Measurements from ENCODE around the gene CXCR6.

- TF ChIP-seq CTCF (IDR thresholded peaks at IDR 0.05 in 4 of 5, conservative IDR thresholded peaks at IDR 0.05 in 1 of 5) (no peak), POLR2A (IDR thresholded peaks at IDR 0.05) (no peak)
Observed at GRCh38 chr3:45980229-45980813, 37.1 kb downstream of the CXCR6 start.

All from gastrocnemius medialis (tissue), 4 donors.